SK-N-SH (cell line): ENCODE data around the gene SNED1. TPM values are rescaled to one million over a fixed set of nuclear protein-coding genes. Genes with fewer than 3 reads are reported as not detected.
A peak's percentile ranks its signal among the peaks of the same experiment; 100 is the strongest.

Experiments
- CTCF ChIA-PET: fragments of 300-600, 350-600 bp; formaldehyde crosslinking; extraction: SDS; loops from one replicate; lab custom pipeline; 2021; lab: Yijun Ruan, JAX
- POLR2A ChIA-PET: fragments of 350-600 bp; sonication (Branson Sonifier 250); formaldehyde crosslinking; extraction: SDS; loops from one replicate; lab custom pipeline; 2020; ENCODE audit warnings: antibody characterized with exemption, inconsistent platforms; lab: Yijun Ruan, JAX
- DNase-seq: peaks from one replicate; pipeline ENCODE4 v3.0.0; 2012
- H2AFZ ChIP-seq: fragments of 200-600 bp; sonication (generic); 2 replicates; pipeline ENCODE4 v1.8.1; 2016; ENCODE audit warnings: antibody characterized with exemption, mild to moderate bottlenecking, low read depth
- H3F3A ChIP-seq: fragments of 200-600 bp; sonication (generic); replicated peaks from 2 replicates; pipeline ENCODE3; 2016; ENCODE audit warnings: antibody characterized with exemption, mild to moderate bottlenecking; ENCODE audit not compliant: insufficient read depth
- H3K27ac ChIP-seq, 2 experiments: fragments of 200-500 bp in 1 of 2; fragments of 200-600 bp in 1 of 2; sonication (Bioruptor generic) in 1 of 2; sonication (generic), shearing (Covaris generic) in 1 of 2; 2 replicates each; pipeline versions ENCODE4 v1.5.1 to v1.6.1; 2014 to 2016; ENCODE audit warnings: low read depth in 2 of 2, inconsistent platforms in 1 of 2, low read length in 1 of 2, mild to moderate bottlenecking in 1 of 2, mixed read lengths in 1 of 2
- H3K27me3 ChIP-seq: fragments of 200-600 bp; sonication (generic), shearing (Covaris generic); 2 replicates; pipeline ENCODE4 v1.6.1; 2016; ENCODE audit warnings: mixed run types; ENCODE audit not compliant: insufficient read depth
- H3K36me3 ChIP-seq, 2 experiments: fragments of 200-500 bp in 1 of 2; fragments of 200-600 bp in 1 of 2; sonication (Bioruptor generic) in 1 of 2; sonication (generic) in 1 of 2; replicated peaks in 1 of 2; 2 replicates each; pipeline versions ENCODE3 to v1.5.1; 2014 to 2016; ENCODE audit warnings: low read length in 1 of 2, mild to moderate bottlenecking in 1 of 2; ENCODE audit not compliant: insufficient read depth in 2 of 2, control insufficient read depth in 1 of 2
- H3K4me1 ChIP-seq, 2 experiments: fragments of 200-500 bp in 1 of 2; fragments of 200-600 bp in 1 of 2; sonication (Bioruptor generic) in 1 of 2; sonication (generic), shearing (Covaris generic) in 1 of 2; 2 replicates each; pipeline versions ENCODE4 v1.5.1 to v1.6.1; 2014 to 2016; ENCODE audit warnings: low read depth in 1 of 2, low read length in 1 of 2, mixed run types in 1 of 2; ENCODE audit not compliant: insufficient read depth in 2 of 2, control insufficient read depth in 1 of 2
- H3K4me2 ChIP-seq: fragments of 200-600 bp; sonication (generic), shearing (Covaris generic); 2 replicates; pipeline ENCODE4 v1.6.1; 2017; ENCODE audit warnings: mixed run types
- H3K4me3 ChIP-seq, 2 experiments: fragments of 200-500 bp in 1 of 2; fragments of 200-600 bp in 1 of 2; sonication (Bioruptor generic) in 1 of 2; sonication (generic), shearing (Covaris generic) in 1 of 2; 2 replicates each; pipeline versions ENCODE4 v1.5.1 to v1.8.1; 2014 to 2016; ENCODE audit warnings: low read depth in 2 of 2, inconsistent platforms in 1 of 2, low read length in 1 of 2, mild to moderate bottlenecking in 1 of 2, mixed read lengths in 1 of 2, moderate library complexity in 1 of 2
- H3K79me2 ChIP-seq: fragments of 200-600 bp; sonication (generic); 2 replicates; pipeline ENCODE4 v1.8.1; 2017; ENCODE audit warnings: mild to moderate bottlenecking; ENCODE audit not compliant: insufficient read depth
- H3K9ac ChIP-seq: fragments of 200-600 bp; sonication (generic); 2 replicates; pipeline ENCODE4 v1.6.1; 2017; ENCODE audit warnings: mixed run types
- H3K9me2 ChIP-seq: fragments of 200-600 bp; sonication (generic); 2 replicates; pipeline ENCODE4 v1.6.1; 2017; ENCODE audit warnings: mixed run types
- H3K9me3 ChIP-seq: fragments of 200-600 bp; sonication (generic); 2 replicates; pipeline ENCODE4 v1.6.1; 2017; ENCODE audit warnings: mixed run types, mild to moderate bottlenecking, moderate library complexity
- H4K20me1 ChIP-seq: fragments of 200-600 bp; sonication (generic); 2 replicates; pipeline ENCODE4 v1.6.1; 2017; ENCODE audit warnings: mild to moderate bottlenecking, mixed run types; ENCODE audit not compliant: insufficient read depth
- ELF1 ChIP-seq: IDR thresholded peaks from 2 replicates; pipeline ENCODE4 v1.4.0; 2012
- EP300 ChIP-seq, 2 experiments: IDR thresholded peaks; 2 replicates each; pipeline versions ENCODE4 v1.4.0 to v1.6.1; 2012; ENCODE audit warnings: borderline replicate concordance in 1 of 2, low read depth in 1 of 2, low read length in 1 of 2
- EZH2phosphoT487 ChIP-seq: fragments of 200-600 bp; sonication (generic); IDR thresholded peaks from 2 replicates; pipeline ENCODE4 v1.6.1; 2017; ENCODE audit warnings: low read depth, mixed run types, mild to moderate bottlenecking, antibody characterized with exemption, moderate library complexity, borderline replicate concordance
- FOSL2 ChIP-seq: IDR thresholded peaks from 2 replicates; pipeline ENCODE4 v1.4.0; 2012; ENCODE audit warnings: low read depth, mild to moderate bottlenecking, moderate library complexity, borderline replicate concordance
- FOXM1 ChIP-seq: IDR thresholded peaks from 2 replicates; pipeline ENCODE4 v1.4.0; 2012; ENCODE audit warnings: low read depth, mild to moderate bottlenecking
- GABPA ChIP-seq: IDR thresholded peaks from 2 replicates; pipeline ENCODE4 v1.4.0; 2012; ENCODE audit warnings: low read depth, mild to moderate bottlenecking
- GATA2 ChIP-seq: sonication (generic); formaldehyde crosslinking; IDR thresholded peaks from 2 replicates; pipeline ENCODE4 v1.5.0; 2020; ENCODE audit warnings: mild to moderate bottlenecking, missing genetic modification reagents
- JUND ChIP-seq: IDR thresholded peaks from 2 replicates; pipeline ENCODE4 v1.4.0; 2012
- MEF2A ChIP-seq: IDR thresholded peaks from 2 replicates; pipeline ENCODE4 v1.4.0; 2012; ENCODE audit warnings: low read depth, borderline replicate concordance
- NRF1 ChIP-seq: IDR thresholded peaks from 2 replicates; pipeline ENCODE4 v1.6.1; 2012; ENCODE audit warnings: low read depth, mild to moderate bottlenecking, low read length
- POLR2AphosphoS5 ChIP-seq: IDR thresholded peaks from 2 replicates; pipeline ENCODE4 v1.6.1; 2012; ENCODE audit warnings: low read depth, low read length
- RAD21 ChIP-seq: IDR thresholded peaks from 2 replicates; pipeline ENCODE4 v1.6.1; 2012; ENCODE audit warnings: mild to moderate bottlenecking, low read length
- RCOR1 ChIP-seq: fragments of 150-350 bp; IDR thresholded peaks from 2 replicates; pipeline ENCODE4 v1.6.1; 2017; ENCODE audit warnings: antibody characterized with exemption, low read length
- RXRA ChIP-seq: IDR thresholded peaks from 2 replicates; pipeline ENCODE4 v1.4.0; 2012; ENCODE audit warnings: low read depth, mild to moderate bottlenecking, borderline replicate concordance
- TAF1 ChIP-seq: IDR thresholded peaks from 2 replicates; pipeline ENCODE4 v1.6.1; 2012; ENCODE audit warnings: low read depth, mild to moderate bottlenecking, low read length, moderate library complexity, borderline replicate concordance
- TEAD4 ChIP-seq: IDR thresholded peaks from 2 replicates; pipeline ENCODE4 v1.4.0; 2012; ENCODE audit warnings: mild to moderate bottlenecking, borderline replicate concordance; ENCODE audit not compliant: insufficient read depth
- YY1 ChIP-seq: IDR thresholded peaks from 2 replicates; pipeline ENCODE4 v1.4.0; 2012; ENCODE audit warnings: low read depth, mild to moderate bottlenecking
- ZBTB33 ChIP-seq: IDR thresholded peaks from 2 replicates; pipeline ENCODE4 v1.4.0; 2012; ENCODE audit warnings: low read depth, borderline replicate concordance
- WGBS: methylation state at CpG from one replicate; pipeline ENCODE4 v1.1.6; 2017; ENCODE audit warnings: low lambda C conversion rate; 5-methylcytosine and 5-hydroxymethylcytosine counted together
- polyA plus RNA-seq, 3 experiments: library from polyadenylated mRNA; depleted of rRNA; stranded (reverse); fragments of >200 nt; gene quantifications; 2 replicates each; pipeline ENCODE4 v1.2.3, GENCODE V29; 2012
- TF ChIP-seq, protein P1 (sequence below): IDR thresholded peaks from 2 replicates; pipeline ENCODE4 v1.4.0; 2012; ENCODE audit warnings: low read depth
- TF ChIP-seq, protein P2 (sequence below): fragments of 150-350 bp; IDR thresholded peaks from 2 replicates; pipeline ENCODE4 v1.6.1; 2016; ENCODE audit warnings: mild to moderate bottlenecking, low read depth, low read length
- TF ChIP-seq, protein P3 (sequence below): IDR thresholded peaks from 2 replicates; pipeline ENCODE4 v1.4.0; 2012; ENCODE audit warnings: low read depth, borderline replicate concordance

Gene SNED1
- polyA plus RNA-seq, 1 of the 3 experiments (the other 2 are of a cell fraction): 0.03 TPM

DNA sequence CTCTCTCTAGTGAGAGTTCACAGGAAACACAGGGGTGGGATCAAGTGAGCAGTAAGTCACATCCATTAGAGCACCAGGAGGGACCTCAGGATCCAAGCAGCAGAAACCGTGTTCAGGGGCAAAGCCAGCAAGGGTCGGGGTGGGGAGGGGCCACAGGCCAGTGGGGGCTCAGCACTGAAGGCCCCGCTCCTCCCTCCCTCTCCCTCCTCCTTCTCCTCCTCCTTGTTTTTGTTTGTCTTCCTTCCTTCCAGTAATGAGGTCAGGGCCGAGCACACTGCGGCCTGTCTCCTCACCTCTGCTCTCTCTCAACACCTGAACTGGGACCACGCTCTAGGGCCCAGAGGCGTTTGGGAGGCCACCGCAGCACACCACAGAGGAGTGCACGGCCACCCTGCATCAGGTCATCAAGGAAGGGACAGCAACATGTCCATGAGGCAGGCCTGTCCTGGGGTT, 82.8 kb downstream of the SNED1 start:
- H4K20me1 ChIP-seq: no peaks in the 10 kb centered on the region
- peaks cover 5 to 6% of the 10 kb centered on the region in 2 experiments for H3K36me3 ChIP-seq
- 82% methylated on average over 9 of the region's 9 CpGs for WGBS
- H3K4me3 ChIP-seq: no peak overlapping the region
- no peaks in the 10 kb centered on the region for H3K27me3 ChIP-seq
- H3K9ac ChIP-seq: no peak overlapping the region
- H3K9me2 ChIP-seq: no peaks in the 10 kb centered on the region
- peaks cover 0 to 13% of the 10 kb centered on the region in 2 experiments; a peak in 1 of 4 replicates for H3K4me1 ChIP-seq
- no peaks in the 10 kb centered on the region for H3K9me3 ChIP-seq
- CTCF ChIA-PET: interaction anchor here (1.0 to 1.3 kb wide), 3 partner anchors 20 to 166 kb away, joined by 3 to 4 read pairs (median 4); partner anchors contain the start of gene MTERF4
- TF ChIP-seq TAF1 (no peak), RXRA (no peak), ELF1 (no peak), GATA2 (no peak), FOXM1 (no peak), EP300 (IDR thresholded peaks at IDR 0.05; ENCODE audit: borderline replicate concordance in 1 of 2, low read depth in 1 of 2, low read length in 1 of 2) (no peak), YY1 (no peak), TEAD4 (no peak), ZBTB33 (no peak), RCOR1 (no peak), EZH2phosphoT487 (no peak)
- TF ChIP-seq, protein P1, sequence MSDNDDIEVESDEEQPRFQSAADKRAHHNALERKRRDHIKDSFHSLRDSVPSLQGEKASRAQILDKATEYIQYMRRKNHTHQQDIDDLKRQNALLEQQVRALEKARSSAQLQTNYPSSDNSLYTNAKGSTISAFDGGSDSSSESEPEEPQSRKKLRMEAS: no peak
- TF ChIP-seq, protein P2, sequence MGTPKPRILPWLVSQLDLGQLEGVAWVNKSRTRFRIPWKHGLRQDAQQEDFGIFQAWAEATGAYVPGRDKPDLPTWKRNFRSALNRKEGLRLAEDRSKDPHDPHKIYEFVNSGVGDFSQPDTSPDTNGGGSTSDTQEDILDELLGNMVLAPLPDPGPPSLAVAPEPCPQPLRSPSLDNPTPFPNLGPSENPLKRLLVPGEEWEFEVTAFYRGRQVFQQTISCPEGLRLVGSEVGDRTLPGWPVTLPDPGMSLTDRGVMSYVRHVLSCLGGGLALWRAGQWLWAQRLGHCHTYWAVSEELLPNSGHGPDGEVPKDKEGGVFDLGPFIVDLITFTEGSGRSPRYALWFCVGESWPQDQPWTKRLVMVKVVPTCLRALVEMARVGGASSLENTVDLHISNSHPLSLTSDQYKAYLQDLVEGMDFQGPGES: no peak
- H3F3A ChIP-seq: peaks cover 8% of the 10 kb centered on the region
- no peak for DNase-seq
- no peak overlapping the region for H3K27ac ChIP-seq
- POLR2A ChIA-PET: no interaction called here
- H3K4me2 ChIP-seq: no peak overlapping the region
- no peaks in the 10 kb centered on the region for H3K79me2 ChIP-seq
- H2AFZ ChIP-seq: no peak overlapping the region

DNA sequence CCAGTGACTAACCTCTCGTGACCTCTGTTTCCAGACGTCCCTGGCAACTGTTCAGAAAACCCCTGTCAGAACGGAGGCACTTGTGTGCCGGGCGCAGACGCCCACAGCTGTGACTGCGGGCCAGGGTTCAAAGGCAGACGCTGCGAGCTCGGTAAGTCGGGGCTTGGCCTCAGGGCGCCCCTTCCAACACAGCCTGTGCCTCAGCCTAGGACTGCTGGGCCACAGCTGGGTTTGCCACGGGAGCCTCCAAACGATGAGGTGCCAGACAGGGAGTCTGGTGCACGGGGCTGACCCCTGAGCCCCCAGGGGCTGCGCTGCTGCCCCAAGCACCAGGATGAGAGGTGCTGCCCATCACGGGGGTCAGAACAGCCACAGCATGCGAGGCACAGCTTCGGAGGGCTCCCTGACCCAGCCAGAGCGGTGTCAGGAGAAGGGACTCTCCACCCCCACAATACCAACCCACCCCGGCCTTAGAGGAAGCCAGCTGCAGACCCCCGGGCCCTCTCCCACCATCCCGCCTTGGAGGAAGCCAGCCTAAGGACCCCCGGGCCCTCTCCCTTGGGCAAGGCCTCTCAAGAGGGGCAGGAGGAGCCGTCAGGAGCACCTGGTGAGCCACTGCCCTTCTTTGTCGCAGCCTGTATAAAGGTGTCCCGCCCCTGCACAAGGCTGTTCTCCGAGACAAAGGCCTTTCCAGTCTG, 83.4 kb downstream of the SNED1 start:
- no peak for TF ChIP-seq POLR2AphosphoS5
- TF ChIP-seq, protein P3, sequence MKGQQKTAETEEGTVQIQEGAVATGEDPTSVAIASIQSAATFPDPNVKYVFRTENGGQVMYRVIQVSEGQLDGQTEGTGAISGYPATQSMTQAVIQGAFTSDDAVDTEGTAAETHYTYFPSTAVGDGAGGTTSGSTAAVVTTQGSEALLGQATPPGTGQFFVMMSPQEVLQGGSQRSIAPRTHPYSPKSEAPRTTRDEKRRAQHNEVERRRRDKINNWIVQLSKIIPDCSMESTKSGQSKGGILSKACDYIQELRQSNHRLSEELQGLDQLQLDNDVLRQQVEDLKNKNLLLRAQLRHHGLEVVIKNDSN: no peak
- TF ChIP-seq GATA2: no peak
- no peak for TF ChIP-seq EZH2phosphoT487
- no peak for TF ChIP-seq JUND
- no peak for TF ChIP-seq GABPA
- TF ChIP-seq EP300 (IDR thresholded peaks at IDR 0.05; ENCODE audit: borderline replicate concordance in 1 of 2, low read depth in 1 of 2, low read length in 1 of 2): no peak
- no peak for TF ChIP-seq FOXM1
- TF ChIP-seq RXRA: no peak
- no peak for TF ChIP-seq ELF1
- TF ChIP-seq MEF2A: no peak
- TF ChIP-seq, protein P2: no peak
- TF ChIP-seq NRF1: no peak
- TF ChIP-seq RAD21: no peak
- no peak for TF ChIP-seq FOSL2
- WGBS: 76% methylated on average over 13 of the region's 28 CpGs
- CTCF ChIA-PET: interaction anchor here (0.7 to 1.3 kb wide), 3 partner anchors 15 to 167 kb away, joined by 3 to 4 read pairs (median 4); partner anchors contain the start of gene MTERF4

More for the DNA sequence above, 83.4 kb downstream of the SNED1 start:
- no peaks in the 10 kb centered on the region for H4K20me1 ChIP-seq
- H3F3A ChIP-seq: peaks cover 8% of the 10 kb centered on the region
- H3K9me2 ChIP-seq: no peaks in the 10 kb centered on the region
- no peaks in the 10 kb centered on the region for H3K9me3 ChIP-seq
- H3K4me1 ChIP-seq: peaks cover 0 to 13% of the 10 kb centered on the region in 2 experiments; a peak in 1 of 4 replicates
- no peak overlapping the region for H3K9ac ChIP-seq
- no peak overlapping the region for H3K4me3 ChIP-seq
- H2AFZ ChIP-seq: no peak overlapping the region
- H3K36me3 ChIP-seq: peaks cover 11 to 12% of the 10 kb centered on the region in 2 experiments
- peak overlapping the region in 1 of 2 experiments; percentile 28; a peak in 1 of 4 replicates for H3K27ac ChIP-seq
- H3K79me2 ChIP-seq: no peaks in the 10 kb centered on the region
- peak; percentile 32 for DNase-seq
- no peaks in the 10 kb centered on the region for H3K27me3 ChIP-seq
- H3K4me2 ChIP-seq: no peak overlapping the region
- POLR2A ChIA-PET: no interaction called here
